Fibroblast of lung (primary cell): Measurements from ENCODE around the gene ADCY2. TPM values are rescaled to one million over a fixed set of nuclear protein-coding genes. Genes with fewer than 3 reads are reported as not detected.

Source experiments
- DNase-seq, 2 donors: peaks; one replicate each; pipeline versions ENCODE4 v3.0.0 to v3.0.0-alpha.2; 2010; ENCODE audit warnings: low read depth in 2 of 2
- H2AFZ ChIP-seq: 2 replicates; pipeline ENCODE4 v1.5.1; 2012; ENCODE audit warnings: low read length, control low read depth, inconsistent platforms
- H3K27ac ChIP-seq: 2 replicates; pipeline ENCODE4 v1.5.1; 2011; ENCODE audit warnings: low read length, control low read depth; ENCODE audit not compliant: insufficient read depth
- H3K27me3 ChIP-seq: 2 replicates; pipeline ENCODE4 v1.5.1; 2011; ENCODE audit warnings: mild to moderate bottlenecking, low read length; ENCODE audit not compliant: control insufficient read depth, insufficient read depth
- H3K36me3 ChIP-seq: 2 replicates; pipeline ENCODE4 v1.5.1; 2011; ENCODE audit warnings: low read length; ENCODE audit not compliant: control insufficient read depth, insufficient read depth
- H3K4me1 ChIP-seq: 2 replicates; pipeline ENCODE4 v1.5.1; 2011; ENCODE audit warnings: low read length; ENCODE audit not compliant: control insufficient read depth, insufficient read depth; ENCODE audit errors: extremely low read depth
- H3K4me2 ChIP-seq: 2 replicates; pipeline ENCODE4 v1.5.1; 2011; ENCODE audit warnings: low read length, control low read depth; ENCODE audit not compliant: insufficient read depth; ENCODE audit errors: extremely low read depth
- H3K4me3 ChIP-seq, 4 experiments: fragments of 200-600 bp in 1 of 4; sonication (generic) in 1 of 4; replicated peaks in 1 of 4; 2 replicates each; pipeline ENCODE4 v1.5.1; 2011 to 2016; ENCODE audit warnings: low read length in 4 of 4, low read depth in 3 of 4, mild to moderate bottlenecking in 3 of 4, control low read depth in 2 of 4, inconsistent platforms in 1 of 4, mixed read lengths in 1 of 4; ENCODE audit not compliant: insufficient read depth in 1 of 4; ENCODE audit errors: control extremely low read depth in 1 of 4
- H3K79me2 ChIP-seq: 2 replicates; pipeline ENCODE4 v1.5.1; 2012; ENCODE audit warnings: mild to moderate bottlenecking, low read length, inconsistent platforms; ENCODE audit not compliant: control insufficient read depth, insufficient read depth
- H3K9ac ChIP-seq: 2 replicates; pipeline ENCODE4 v1.5.1; 2011; ENCODE audit warnings: mild to moderate bottlenecking, low read length, control low read depth; ENCODE audit not compliant: insufficient read depth
- H3K9me3 ChIP-seq: 2 replicates; pipeline ENCODE4 v1.5.1; 2012; ENCODE audit warnings: low read depth, low read length; ENCODE audit not compliant: control insufficient read depth, insufficient read depth
- H4K20me1 ChIP-seq: 2 replicates; pipeline ENCODE4 v1.5.1; 2011; ENCODE audit warnings: low read length; ENCODE audit not compliant: control insufficient read depth, insufficient read depth; ENCODE audit errors: extremely low read depth
- EZH2 ChIP-seq: IDR thresholded peaks from 2 replicates; pipeline ENCODE4 v1.5.1; 2012; ENCODE audit warnings: low read length, control low read depth, mild to moderate bottlenecking; ENCODE audit errors: missing control alignments
- polyA plus RNA-seq, 2 donors: library from polyadenylated mRNA; depleted of rRNA in 1 of 2; stranded (reverse) in 1 of 2; unstranded in 1 of 2; fragments of >200 nt; gene quantifications; 2 replicates each; pipeline ENCODE4 v1.2.1, GENCODE V29; 2011 to 2012; ENCODE audit warnings: missing spikeins in 1 of 2
- total RNA-seq: library from RNA; depleted of rRNA; stranded (reverse); fragments of >200 nt; gene quantifications from 2 replicates; pipeline ENCODE4 v1.2.1, GENCODE V29; 2014
- TF ChIP-seq, protein P1 (sequence below), 2 donors: IDR thresholded peaks in 1 of 2; conservative IDR thresholded peaks in 1 of 2; 1 replicate in 1 of 2; 2 replicates in 1 of 2; pipeline ENCODE4 v1.5.1; 2011 to 2012; ENCODE audit warnings: low read length in 2 of 2, control low read depth in 1 of 2, inconsistent platforms in 1 of 2, low read depth in 1 of 2, mild to moderate bottlenecking in 1 of 2

ADCY2 gene
- total and polyA plus RNA-seq, 2 donors (not counting 1 experiment from before 2014, with no cell fraction given), result under 0.01 to 0.05 TPM

DNA sequence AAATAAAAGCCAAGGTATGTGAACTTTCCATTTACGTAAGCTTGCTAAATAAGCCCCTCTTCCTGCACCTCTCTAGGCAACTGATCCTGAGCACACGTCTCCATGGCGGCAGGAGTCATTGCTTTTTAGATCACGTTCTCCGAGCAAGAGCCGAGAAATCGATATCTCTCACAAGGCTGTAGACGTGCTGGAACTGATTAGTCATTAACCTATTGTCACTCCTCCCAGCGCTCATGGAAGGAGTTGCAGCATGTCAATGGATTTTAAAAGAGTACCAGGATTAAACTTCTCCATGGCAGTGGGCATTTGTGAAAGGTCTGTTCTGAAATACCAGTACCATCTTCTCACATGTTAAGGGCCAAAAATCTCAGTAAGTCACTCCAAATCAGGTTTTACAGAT lies 4.7 kb upstream of the ADCY2 start:
- no peaks in the 10 kb centered on the region for H3K36me3 ChIP-seq
- no peaks in the 10 kb centered on the region for H4K20me1 ChIP-seq
- H3K79me2 ChIP-seq, result no peaks in the 10 kb centered on the region
- TF ChIP-seq, protein P1, sequence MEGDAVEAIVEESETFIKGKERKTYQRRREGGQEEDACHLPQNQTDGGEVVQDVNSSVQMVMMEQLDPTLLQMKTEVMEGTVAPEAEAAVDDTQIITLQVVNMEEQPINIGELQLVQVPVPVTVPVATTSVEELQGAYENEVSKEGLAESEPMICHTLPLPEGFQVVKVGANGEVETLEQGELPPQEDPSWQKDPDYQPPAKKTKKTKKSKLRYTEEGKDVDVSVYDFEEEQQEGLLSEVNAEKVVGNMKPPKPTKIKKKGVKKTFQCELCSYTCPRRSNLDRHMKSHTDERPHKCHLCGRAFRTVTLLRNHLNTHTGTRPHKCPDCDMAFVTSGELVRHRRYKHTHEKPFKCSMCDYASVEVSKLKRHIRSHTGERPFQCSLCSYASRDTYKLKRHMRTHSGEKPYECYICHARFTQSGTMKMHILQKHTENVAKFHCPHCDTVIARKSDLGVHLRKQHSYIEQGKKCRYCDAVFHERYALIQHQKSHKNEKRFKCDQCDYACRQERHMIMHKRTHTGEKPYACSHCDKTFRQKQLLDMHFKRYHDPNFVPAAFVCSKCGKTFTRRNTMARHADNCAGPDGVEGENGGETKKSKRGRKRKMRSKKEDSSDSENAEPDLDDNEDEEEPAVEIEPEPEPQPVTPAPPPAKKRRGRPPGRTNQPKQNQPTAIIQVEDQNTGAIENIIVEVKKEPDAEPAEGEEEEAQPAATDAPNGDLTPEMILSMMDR (conservative IDR thresholded peaks at IDR 0.05 in 1 of 2, IDR thresholded peaks at IDR 0.05 in 1 of 2; ENCODE audit: low read depth in 1 of 2, low read length in 2 of 2), result no peak
- no peak for TF ChIP-seq EZH2
- no peak overlapping the region for H3K9ac ChIP-seq
- no peaks in the 10 kb centered on the region for H3K9me3 ChIP-seq
- H3K27me3 ChIP-seq, result no peaks in the 10 kb centered on the region
- DNase-seq, result peak in 1 of 2 donors; percentile 16
- H3K4me3 ChIP-seq, result no peak overlapping the region
- H3K4me2 ChIP-seq, result no peak overlapping the region
- no peak overlapping the region for H2AFZ ChIP-seq
- H3K4me1 ChIP-seq, result no peaks in the 10 kb centered on the region
- H3K27ac ChIP-seq, result no peak overlapping the region

GRCh38 chr5:7391814-7392692 lies 3.9 kb upstream of the ADCY2 start:
- Histone ChIP-seq H3K4me2 (no peak overlapping the region), H3K4me3 (no peak overlapping the region), H3K79me2 (no peaks in the 10 kb centered on the region), H4K20me1 (no peaks in the 10 kb centered on the region), H3K9ac (no peak overlapping the region), H2AFZ (no peak overlapping the region), H3K27ac (no peak overlapping the region), H3K4me1 (no peaks in the 10 kb centered on the region), H3K27me3 (peaks cover 6% of the 10 kb centered on the region), H3K9me3 (no peaks in the 10 kb centered on the region), H3K36me3 (no peaks in the 10 kb centered on the region)
- TF ChIP-seq, protein P1 (conservative IDR thresholded peaks at IDR 0.05 in 1 of 2, IDR thresholded peaks at IDR 0.05 in 1 of 2; ENCODE audit: low read depth in 1 of 2, low read length in 2 of 2), result peak; percentile 26 to 83
- no peak for TF ChIP-seq EZH2
- peak; percentile 12 to 45 for DNase-seq

DNA sequence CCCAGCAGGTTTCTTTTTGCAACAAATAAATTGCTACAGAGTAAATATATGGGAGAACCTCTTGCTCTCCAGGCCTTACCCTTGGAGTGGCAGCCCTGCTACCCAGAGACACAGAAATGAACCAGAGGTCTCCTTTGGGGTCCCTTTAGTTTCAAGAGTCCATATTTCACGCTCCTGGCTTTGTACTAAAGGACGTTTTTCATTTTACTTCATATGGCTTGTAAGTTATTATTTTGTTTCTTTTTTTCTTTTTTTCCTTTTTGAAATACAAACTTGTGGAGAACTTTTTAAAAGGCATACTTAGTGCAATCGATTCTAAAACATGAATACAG lies 3.3 kb upstream of the ADCY2 start:
- Histone ChIP-seq H3K79me2 (no peaks in the 10 kb centered on the region), H3K9ac (no peak overlapping the region), H3K4me2 (no peak overlapping the region), H3K36me3 (no peaks in the 10 kb centered on the region), H3K27me3 (peaks cover 6% of the 10 kb centered on the region), H3K4me3 (no peak overlapping the region), H2AFZ (no peak overlapping the region), H3K4me1 (no peaks in the 10 kb centered on the region), H4K20me1 (no peaks in the 10 kb centered on the region), H3K9me3 (no peaks in the 10 kb centered on the region), H3K27ac (no peak overlapping the region)
- TF ChIP-seq, protein P1 (conservative IDR thresholded peaks at IDR 0.05 in 1 of 2, IDR thresholded peaks at IDR 0.05 in 1 of 2; ENCODE audit: low read depth in 1 of 2, low read length in 2 of 2), result no peak
- TF ChIP-seq EZH2, result no peak
- DNase-seq, result no peak
